K562 (cell line): ENCODE measurements around the gene C10orf143.

Source experiments
- CBX5 ChIP-seq: IDR thresholded peaks from 2 replicates; pipeline ENCODE4 v1.6.1; 2014; ENCODE audit warnings: low read depth, borderline replicate concordance
- CREB1 ChIP-seq, 2 experiments: sonication (generic) in 1 of 2; formaldehyde crosslinking in 1 of 2; IDR thresholded peaks; 2 replicates each; pipeline versions ENCODE4 v1.6.1 to v1.8.0; 2012 to 2022; ENCODE audit warnings: inconsistent platforms in 1 of 2, mild to moderate bottlenecking in 1 of 2, missing genetic modification reagents in 1 of 2, moderate library complexity in 1 of 2
- MBD2 ChIP-seq: sonication (generic); IDR thresholded peaks from 2 replicates; pipeline ENCODE4 v1.6.1; 2016; ENCODE audit warnings: low read depth, borderline replicate concordance
- NFE2L1 ChIP-seq: fragments of 450-650 bp; IDR thresholded peaks from 2 replicates; pipeline ENCODE4 v1.6.1; 2016; ENCODE audit warnings: missing genetic modification characterization, low read depth, mild to moderate bottlenecking, missing compliant biosample characterization, moderate library complexity, borderline replicate concordance
- RBBP5 ChIP-seq: fragments of 200-600 bp; sonication (generic); IDR thresholded peaks from 2 replicates; pipeline ENCODE4 v1.6.1; 2012; ENCODE audit warnings: borderline replicate concordance, mild to moderate bottlenecking, low read length, control low read depth, inconsistent platforms; ENCODE audit not compliant: insufficient read depth, poor library complexity, severe bottlenecking
- SP2 ChIP-seq: IDR thresholded peaks from 2 replicates; pipeline ENCODE4 v1.6.1; 2011; ENCODE audit warnings: mild to moderate bottlenecking, low read depth, low read length, moderate library complexity; ENCODE audit not compliant: poor library complexity, severe bottlenecking; ENCODE audit errors: extremely low read depth
- ZKSCAN8 ChIP-seq: fragments of 200-800 bp; sonication (Bioruptor generic); IDR thresholded peaks from 2 replicates; pipeline ENCODE4 v1.6.1; 2016; ENCODE audit warnings: missing genetic modification characterization, missing compliant biosample characterization
- ZNF785 ChIP-seq: fragments of 250-450 bp; sonication (Bioruptor Pico); IDR thresholded peaks from 2 replicates; pipeline ENCODE4 v1.4.0; 2020; ENCODE audit warnings: mild to moderate bottlenecking
- TF ChIP-seq, protein P1 (sequence below), 3 experiments: IDR thresholded peaks in 2 of 3; conservative IDR thresholded peaks in 1 of 3; 2 replicates each; pipeline ENCODE4 v1.5.1; 2011 to 2012; ENCODE audit warnings: low read length in 3 of 3, mild to moderate bottlenecking in 3 of 3, control low read depth in 2 of 3, improper control_type of control experiment in 1 of 3, inconsistent platforms in 1 of 3, low read depth in 1 of 3, mixed read lengths in 1 of 3, moderate library complexity in 1 of 3; ENCODE audit not compliant: insufficient read depth in 2 of 3

- TF ChIP-seq ZNF785 (CRISPR knock-in tag), result no peak
- no peak for TF ChIP-seq CREB1 (IDR thresholded peaks at IDR 0.05)
- no peak for TF ChIP-seq CREB1 (CRISPR knock-in tag; IDR thresholded peaks at IDR 0.05)
- TF ChIP-seq SP2, result no peak
- TF ChIP-seq ZKSCAN8 (CRISPR knock-in tag), result no peak
- no peak for TF ChIP-seq RBBP5
- no peak for TF ChIP-seq MBD2
- no peak for TF ChIP-seq NFE2L1
- TF ChIP-seq, protein P1, sequence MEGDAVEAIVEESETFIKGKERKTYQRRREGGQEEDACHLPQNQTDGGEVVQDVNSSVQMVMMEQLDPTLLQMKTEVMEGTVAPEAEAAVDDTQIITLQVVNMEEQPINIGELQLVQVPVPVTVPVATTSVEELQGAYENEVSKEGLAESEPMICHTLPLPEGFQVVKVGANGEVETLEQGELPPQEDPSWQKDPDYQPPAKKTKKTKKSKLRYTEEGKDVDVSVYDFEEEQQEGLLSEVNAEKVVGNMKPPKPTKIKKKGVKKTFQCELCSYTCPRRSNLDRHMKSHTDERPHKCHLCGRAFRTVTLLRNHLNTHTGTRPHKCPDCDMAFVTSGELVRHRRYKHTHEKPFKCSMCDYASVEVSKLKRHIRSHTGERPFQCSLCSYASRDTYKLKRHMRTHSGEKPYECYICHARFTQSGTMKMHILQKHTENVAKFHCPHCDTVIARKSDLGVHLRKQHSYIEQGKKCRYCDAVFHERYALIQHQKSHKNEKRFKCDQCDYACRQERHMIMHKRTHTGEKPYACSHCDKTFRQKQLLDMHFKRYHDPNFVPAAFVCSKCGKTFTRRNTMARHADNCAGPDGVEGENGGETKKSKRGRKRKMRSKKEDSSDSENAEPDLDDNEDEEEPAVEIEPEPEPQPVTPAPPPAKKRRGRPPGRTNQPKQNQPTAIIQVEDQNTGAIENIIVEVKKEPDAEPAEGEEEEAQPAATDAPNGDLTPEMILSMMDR (IDR thresholded peaks at IDR 0.05 in 2 of 3, conservative IDR thresholded peaks at IDR 0.05 in 1 of 3; ENCODE audit: insufficient read depth in 2 of 3, low read depth in 1 of 3, low read length in 3 of 3), result no peak
- no peak for TF ChIP-seq CBX5
Observed at GRCh38 chr10:130073912-130074311, 36.7 kb downstream of the C10orf143 start.
